Cortex of kidney (tissue), 1 donor: Measurements from ENCODE around the gene ATP10B.
"Not testable (repeated sequence)": the region's sequence is repeated elsewhere in the genome, so short reads cannot be mapped to it uniquely, and the experiment has no call there.

Experiments used
- DNase-seq: peaks from one replicate; lab custom pipeline; 2025; lab: John Stamatoyannopoulos, UW

Gene ATP10B

DNA sequence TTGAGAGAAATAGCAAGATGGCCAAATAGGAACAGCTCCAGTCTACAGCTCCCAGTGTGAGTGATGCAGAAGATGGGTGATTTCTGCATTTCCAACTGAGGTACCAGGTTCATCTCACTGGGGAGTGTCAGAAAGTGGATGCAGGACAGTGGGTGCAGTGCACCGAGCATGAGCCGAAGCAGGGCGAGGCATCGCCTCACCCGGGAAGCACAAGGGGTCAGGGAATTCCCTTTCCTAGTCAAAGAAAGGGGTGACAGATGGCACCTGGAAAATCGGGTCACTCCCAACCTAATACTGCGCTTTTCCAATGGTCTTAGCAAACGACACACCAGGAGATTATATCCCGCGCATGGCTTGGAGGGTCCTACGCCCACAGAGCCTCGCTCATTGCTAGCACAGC, 39.0 kb downstream of the ATP10B start:
- not testable (repeated sequence) for DNase-seq

DNA sequence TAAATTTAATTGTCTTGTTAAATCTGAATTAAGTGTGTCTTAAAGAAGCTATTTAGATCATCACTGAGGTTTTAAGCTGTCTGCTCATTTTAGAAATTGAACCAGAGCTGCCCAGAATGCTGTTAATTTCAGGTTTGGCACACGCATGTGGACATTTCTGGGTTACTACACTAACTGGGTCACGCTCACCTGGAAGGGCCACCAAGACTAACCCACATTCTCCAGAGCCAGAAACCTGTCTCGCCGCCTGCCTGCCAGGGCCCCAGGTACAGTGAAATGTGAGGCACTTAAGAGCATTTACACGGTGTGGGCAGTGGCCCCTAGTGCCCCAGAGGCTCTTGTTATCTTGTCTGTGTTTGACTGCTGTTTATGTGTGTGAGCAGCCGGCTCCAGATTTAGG, 46.6 kb downstream of the ATP10B start:
- no peak for DNase-seq

DNA sequence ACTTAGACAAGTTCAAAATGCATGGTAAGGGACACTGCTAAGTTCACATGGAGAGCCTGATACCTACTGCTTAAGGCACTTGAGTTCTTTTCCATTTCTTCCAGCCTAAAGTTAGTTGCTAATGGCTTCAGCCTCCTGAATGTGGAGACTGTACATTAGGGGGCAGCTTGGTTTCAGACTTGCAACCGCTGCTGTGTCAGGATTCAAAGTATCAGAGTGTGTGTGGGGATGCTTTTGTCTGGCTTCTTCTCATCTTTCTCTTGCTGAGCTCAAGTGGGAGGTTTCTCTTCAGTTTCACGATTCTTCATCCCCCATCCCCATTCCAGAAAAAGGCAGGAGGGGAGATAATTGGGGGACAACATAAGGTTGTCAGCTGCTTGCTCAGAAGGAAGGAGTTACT, 49.4 kb downstream of the ATP10B start:
- no peak for DNase-seq

DNA sequence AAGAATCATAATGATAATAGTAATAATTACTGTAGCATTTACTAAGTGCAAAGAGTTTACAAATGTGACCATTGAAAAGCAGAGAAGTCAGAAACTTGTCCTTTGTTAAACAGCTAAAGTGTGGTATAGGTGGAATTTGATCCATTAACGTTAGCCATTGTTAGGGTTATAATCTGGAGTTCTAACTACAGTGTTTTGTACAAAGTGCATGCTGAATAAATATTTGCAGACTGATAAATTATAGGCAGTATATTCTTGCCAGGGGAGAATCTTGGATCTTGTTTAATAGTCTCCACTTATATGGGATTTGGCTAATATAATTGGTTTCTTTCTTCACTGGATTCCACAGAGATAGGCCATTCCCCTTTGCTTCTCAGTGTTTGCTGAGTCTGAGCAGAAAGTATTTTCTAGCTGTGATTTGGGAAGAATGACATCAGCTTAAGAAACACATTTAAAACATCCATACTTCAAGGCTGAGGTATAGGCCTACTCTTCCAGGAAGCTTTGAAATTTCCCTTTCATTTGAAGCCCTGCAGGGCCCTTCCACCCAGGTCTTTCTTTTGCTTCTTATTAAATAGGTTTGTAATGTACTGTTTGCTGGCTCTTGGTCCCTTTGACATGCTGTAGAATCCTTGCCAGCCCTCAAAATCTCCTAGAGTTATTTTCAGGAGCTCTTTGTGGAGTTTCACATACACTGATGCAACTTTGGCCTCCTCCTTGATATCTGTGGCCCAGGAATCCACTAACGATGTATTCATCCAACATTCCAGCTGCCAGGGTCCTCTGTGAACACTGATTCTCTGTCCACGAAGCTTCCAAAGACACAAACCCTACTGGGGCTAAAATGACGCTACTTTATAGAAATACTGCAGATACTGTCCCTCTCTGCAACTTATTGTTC, 51.4 kb downstream of the ATP10B start:
- DNase-seq: no peak

DNA sequence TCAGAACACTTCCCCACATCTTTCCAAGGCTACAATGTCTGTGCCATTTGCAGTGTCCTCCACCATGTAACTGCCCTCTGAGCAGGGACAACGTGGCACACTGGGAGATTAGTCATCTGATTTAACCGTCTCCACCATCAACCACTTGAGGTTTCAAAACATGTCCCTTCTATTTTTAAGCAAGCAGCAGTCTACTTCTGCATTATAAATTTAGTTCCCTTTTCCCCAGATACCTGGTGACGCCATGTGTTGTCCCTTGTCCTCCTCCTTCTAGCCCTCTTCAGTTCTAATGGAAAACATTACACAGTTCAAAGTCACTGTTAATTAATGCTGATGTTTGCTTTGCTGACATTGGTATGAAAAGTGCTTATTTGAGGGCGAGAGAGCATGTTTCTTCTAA, 52.8 kb downstream of the ATP10B start:
- DNase-seq: no peak

DNA sequence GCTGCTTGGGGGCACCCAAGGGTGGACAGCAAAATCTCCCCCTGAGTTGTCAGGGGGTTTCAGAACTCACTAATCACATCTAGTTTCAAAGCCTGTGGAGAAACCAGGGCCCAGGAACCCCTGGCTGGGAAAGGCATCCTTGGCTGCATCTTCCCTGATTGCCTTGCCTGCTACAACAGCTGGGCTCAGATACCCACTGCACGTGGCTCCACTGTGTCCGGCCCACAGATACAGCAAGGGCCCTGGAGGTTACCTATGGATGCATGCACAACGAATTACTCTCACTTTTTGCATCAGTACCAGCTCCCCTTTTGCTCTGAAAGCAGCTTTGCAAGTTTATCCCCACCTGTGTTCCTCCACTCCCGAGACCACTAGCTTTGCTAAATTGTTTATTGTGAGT, 55.0 kb downstream of the ATP10B start:
- DNase-seq: no peak

DNA sequence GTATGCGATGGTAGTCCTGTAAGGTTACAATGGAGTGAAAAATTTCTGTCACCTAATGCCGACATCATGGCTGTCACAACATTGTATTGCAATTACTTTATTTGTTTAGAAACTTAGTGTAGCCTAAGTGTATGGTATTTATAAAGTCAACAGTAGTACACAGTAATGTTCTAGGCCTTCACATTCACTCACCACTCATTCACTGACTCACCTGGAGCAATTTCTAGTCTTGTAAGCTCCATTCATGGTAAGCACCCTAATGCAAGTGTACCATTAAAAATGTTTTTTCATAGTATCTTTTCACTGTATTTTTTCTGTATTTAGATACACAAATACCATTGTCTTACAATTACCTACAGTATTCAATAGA, 58.5 kb downstream of the ATP10B start:
- DNase-seq: no peak

DNA sequence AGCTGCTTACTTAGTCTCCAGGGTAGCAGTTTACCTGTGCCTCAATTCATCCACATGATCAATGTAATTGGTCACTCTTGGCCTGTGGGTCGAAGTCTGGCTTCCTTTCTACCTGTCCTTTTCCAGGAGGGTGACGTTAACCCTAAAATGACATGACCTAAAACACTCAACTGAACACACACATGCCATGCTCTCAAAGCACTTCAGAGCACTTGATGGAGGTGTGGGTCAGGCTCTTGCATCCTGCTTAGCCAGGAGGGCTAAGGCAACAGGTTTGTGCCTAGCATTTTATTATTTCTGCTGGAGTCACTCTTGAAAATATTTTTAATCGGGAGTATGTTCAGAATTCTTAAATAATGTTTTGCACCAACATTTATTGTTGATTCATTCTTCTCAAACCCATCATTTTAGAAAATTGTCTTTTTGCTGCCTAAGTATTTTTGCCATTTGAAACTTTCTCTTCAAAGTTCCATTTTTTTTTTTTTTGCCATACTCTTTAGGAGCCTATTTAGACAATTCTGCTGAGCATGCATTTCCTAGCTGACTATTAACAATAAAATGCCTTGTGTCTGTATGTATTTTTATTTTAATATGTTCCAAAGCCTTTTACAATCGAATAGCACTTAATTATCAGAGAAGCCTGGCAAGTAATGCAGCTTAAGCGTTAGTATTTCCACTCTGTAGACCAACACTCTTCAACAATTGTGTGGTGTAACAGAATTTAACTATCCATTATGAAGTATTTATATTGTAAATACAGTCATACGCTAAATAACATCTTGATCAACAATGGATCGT, 59.1 kb downstream of the ATP10B start:
- DNase-seq: no peak

DNA sequence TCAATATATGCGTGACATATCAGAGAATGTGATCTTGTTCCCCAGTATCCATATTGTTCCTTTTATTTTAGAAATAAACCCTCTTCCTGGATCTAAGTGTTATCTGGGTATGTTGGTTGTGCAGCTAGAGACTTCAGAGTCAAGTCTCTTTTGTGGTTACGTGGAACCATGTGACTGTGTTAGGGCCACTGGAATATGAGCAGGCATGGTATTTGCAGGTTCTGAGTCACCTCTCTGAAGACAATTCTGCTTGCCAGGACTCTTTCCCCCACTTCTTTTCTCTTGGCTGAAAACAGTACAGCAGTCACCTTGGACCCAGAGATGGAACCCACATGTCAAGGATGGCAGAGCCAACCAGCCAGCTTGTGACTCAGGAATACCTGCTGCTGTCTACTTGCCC, 59.7 kb downstream of the ATP10B start:
- DNase-seq: no peak

DNA sequence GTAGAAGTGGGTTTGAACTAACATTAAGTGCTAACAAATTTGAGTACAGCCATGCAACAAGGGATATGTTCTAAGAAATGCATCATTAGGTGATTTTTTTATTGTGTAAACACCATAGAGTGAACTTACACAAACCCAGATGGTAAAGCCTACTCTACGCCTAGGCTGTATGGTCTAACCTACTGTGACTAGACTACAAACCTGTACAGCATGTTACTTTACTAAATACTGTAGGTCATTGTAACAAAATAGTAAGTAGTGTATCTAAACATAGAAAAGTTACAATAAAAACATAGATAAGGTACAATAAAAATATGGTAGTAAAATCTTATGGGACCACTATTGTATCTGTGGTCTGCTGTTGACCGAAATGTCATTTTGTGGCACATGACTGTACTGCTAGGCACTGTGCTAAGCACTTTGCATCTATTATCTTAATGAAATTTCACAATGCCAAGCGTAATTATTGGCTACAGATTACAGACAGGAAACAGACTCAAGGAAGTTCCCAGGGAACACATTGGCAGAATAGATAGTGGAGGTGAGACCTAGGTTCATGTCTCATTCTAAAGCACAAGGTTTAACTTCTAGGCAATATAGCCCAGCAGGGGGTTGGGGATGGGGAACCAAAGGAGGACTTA, 62.7 kb downstream of the ATP10B start:
- no peak for DNase-seq

DNA sequence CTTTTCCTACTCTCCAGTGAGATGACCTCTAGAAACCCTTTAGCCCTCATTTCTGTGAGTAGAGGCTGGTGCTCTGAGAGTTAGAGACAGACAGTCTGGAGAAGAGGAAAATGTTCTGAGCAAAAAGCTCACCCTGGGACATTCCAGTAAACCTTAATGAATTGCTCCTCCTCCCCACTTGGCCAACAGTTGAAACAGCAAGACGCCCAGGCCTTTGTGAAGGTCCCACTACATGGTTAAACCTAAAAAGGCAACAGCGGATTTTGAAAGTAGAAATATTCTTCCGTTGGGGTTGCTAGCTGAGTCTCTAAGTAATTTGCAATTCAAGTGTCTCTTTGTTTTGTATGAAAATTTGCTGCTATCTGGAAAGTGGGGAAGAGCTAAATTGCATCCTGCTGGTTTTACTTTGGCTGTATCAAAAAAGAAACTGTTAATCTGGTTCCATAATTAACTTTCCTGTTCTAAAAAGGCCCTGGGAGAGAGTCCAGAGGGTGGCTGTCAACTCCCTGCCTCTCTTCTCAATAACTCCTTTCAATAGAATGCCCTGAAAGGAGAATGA, 63.8 kb downstream of the ATP10B start:
- DNase-seq: no peak

DNA sequence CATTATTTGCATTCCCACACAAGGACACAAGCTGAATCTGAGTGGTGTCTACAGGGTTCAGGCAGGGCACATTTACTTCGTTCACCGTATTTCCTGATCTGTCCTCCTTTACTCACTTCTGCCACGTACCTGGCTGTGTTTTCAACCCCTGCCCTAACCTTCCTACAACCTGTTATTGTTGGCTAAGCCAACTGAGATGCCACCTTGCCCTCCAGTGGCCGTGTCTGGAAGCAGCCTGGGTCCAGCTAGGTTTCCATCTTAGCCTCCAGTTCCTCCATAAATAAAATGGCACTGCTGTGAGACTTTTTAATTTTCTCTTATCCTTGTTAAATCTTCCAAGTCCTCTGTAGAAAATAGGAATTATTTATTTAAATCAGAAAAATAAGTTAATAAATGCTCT, 64.8 kb downstream of the ATP10B start:
- DNase-seq: no peak

DNA sequence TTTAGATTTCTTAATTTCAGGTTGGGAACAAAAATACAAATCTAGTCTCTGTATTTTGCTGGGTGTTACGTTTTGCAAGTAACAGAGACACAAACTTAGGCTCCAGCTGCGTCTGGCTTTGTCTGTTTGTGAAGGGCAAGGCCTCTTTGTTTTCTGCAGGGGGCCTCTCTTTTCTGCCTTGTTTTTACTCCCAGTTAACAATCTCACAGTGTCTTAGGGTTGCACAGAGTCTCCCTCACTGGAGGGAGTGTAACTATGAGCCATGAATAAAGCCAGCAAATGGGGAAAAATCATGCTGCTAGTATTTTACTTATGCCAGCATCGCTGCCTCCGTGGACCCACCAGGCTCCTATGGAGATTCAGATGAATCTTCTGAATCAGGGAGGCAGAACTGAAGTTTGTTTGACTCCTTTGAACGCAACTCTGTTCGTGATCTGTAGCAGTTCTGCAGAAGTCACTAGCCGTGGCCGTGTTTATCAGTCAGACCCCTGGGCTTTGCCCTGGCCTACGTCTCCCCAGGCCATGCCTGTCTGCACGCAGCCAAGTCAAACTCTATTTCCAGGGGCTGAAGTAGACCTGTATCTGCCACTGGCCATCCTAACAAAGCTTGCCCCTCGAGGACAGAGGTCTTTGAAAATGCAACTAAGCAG, 77.2 kb downstream of the ATP10B start:
- DNase-seq: no peak

DNA sequence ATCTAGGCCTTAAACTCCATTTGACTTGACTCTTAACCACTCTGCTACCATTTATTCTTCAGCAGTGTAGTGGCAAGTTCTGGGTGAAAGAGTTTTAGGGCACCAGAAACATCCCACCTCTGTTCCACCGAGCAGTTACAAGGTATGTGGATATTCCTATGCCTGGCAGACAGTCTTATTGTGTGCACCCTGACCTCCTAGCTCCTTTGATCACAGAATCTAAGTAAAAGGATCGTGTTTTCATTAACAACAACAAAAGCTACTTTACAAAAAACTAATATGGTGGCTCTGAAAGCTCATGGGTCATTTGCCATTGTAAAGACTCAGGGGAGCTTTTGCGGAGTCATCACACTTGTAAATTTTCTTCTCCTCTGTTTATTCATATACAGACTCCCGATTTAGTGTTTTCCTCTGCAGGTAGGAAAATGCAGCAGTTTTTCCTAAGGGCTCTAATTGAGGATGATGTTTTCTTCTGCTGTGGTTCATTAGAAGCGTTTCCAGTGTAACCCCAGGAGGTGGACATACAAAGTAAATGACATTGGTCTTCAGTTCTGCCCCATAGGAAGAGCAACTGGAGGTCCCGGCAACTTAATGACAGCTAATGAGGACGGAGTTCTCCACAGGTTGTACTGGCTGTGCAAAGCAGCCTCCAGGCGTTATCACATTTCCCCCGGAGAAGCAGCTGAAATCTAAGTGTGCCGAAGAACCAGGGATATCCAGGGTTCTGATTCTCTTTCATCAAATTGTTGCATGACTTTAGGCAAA, 78.2 kb downstream of the ATP10B start:
- DNase-seq: no peak

DNA sequence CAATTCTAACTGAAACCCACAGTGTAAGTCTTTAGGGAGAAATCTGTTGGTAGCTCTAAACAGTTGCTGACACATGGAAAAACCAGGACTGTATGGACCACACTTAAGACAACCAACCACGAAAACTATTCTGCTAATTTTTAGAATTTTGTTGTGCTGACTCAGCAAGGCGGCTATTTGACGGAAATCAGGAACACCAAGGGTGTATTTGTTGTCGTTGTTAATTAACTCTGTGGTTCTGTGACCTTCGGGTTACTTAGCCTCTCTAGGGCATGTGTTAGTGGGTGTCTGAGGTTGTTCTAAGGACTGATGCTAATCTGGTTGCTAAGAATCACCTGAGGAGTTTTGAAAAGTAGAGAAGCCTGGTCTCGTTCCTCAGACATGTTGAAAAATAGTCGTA, 79.2 kb downstream of the ATP10B start:
- DNase-seq: no peak

DNA sequence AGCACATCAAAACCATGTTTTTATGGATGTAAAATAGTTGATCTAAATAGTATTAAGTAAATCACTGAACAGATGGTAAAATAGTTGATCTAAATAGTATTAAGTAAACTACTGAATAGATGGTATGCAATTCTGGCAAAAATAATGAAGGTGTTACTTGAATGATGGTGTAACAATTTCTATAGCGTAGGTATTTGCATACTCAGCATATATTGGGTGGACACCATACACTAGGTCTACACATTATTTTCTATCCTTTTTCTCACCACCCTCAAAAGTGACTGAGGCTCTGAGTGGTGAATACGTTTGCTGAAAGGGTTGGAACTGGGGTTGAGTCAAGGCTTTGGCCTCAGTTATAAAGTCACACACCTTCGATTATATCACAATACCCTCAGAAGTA, 81.3 kb downstream of the ATP10B start:
- DNase-seq: no peak

DNA sequence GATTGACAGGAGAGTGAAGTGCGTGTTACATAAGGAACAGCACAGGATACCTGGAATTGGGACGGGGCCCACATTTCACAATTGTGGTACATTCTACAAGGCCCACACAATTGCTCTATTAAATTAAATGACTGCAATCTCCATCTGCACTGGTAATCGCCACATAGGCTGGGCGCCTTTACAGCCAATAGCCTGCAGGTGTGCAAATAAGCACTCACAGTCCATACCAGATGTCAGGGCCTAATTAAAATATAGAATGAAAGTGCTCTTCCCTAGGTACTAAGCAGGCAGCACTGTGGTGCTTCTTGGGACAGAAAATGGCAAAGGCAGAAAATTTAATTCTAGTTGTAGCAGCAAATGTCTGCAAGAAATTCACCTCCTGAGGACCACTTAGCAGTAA, 82.7 kb downstream of the ATP10B start:
- no peak for DNase-seq

DNA sequence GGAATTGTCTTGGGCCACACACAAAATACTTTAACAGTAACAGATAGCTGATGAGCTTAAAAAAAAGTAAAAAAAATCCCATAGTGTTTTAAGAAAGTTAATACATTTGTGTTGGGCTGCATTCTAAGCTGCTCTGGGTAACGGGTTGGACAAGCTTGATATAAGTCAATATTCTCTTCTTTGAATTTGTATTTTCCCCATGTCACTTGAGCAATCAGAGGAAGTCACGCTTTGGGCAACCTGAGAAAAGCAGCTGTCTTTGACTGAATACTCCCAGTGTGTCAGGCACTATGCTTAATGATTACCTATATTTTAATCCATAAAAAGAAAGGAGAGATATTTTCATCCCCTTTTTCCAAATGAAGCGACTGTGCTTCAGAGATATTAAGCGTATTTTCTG, 84.9 kb downstream of the ATP10B start:
- no peak for DNase-seq

DNA sequence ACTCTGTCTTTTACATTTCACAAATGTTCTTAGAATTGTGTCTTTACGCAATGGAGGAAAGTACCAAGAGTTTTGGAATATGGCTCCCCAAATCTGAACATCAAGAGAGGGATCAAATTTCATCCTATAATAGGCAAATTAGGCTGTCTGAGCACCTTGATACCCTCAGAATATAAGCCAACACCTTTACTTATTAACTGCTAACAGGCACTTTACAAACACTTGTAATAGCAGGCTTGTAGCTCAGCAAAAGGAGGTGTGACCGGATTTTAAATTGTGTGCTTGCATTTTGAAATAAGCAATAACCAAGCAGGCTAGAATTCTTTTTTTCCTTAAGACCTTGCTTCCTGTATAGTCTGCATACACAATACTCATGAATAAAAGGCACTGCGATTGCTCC, 92.0 kb downstream of the ATP10B start:
- DNase-seq: no peak

DNA sequence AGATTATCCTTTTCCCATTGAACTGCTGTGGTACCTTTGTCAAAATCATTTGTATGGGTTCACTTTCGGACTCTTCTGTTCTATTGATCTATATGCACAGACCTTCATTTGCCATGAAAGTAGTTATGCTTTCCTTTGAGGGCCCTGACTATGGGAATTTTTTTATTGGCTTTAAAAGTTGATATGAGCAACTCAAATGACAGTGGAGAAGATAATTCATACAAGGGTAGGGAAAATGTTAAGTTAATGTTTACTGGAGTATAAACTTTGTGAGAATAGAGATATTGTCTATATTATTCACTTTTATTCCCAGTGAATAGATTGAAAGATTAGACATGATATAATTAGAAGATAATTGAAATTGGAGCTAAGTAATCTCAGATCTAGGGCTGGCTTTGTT, 94.8 kb downstream of the ATP10B start:
- no peak for DNase-seq

DNA sequence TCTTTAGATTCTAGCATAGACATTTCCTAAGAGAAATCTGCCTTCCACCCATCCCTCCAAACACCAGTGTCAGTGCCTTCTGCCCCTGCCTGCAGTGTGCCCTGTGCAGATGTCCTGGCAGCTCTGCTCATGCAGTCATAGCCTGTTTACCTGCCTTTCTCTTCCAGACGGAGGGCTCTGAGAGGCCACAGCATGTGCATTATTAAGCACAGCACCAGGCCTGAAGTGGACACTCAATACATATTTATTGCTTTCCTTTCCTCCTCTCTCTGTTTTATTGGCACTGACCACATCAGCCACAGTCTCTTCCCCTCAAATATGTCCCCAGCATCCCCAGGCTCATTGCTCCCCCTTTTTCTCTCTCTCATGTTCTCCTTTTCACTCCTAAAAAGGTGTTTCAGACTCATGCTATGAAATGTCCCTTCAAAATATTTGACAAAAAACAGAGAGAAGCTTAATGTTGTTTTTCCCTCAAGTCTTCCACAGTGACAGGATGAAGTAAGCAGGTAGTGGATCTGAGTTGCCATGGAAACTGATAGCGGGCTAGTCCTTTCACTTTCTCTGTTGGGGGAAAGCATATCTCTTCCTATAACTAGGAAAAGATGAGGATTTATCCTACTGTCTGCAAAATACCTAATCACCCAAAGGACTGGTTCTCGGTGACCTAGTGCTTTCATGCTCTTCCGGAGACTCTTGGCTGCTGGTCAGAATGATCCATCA, 100.9 kb downstream of the ATP10B start:
- DNase-seq: no peak
